OCI-LY3 (cell line): ENCODE results near the gene CASP12.

ENCODE experiments used
- EZH2phosphoT487 ChIP-seq: fragments of 200-600 bp; shearing (Covaris generic); IDR thresholded peaks from 2 replicates; pipeline ENCODE4 v1.6.1; 2018; ENCODE audit warnings: antibody characterized with exemption, mixed run types, low read depth
- TF ChIP-seq, protein P1 (sequence below): fragments of 200-600, 300-600 bp; sonication (generic); IDR thresholded peaks from 2 replicates; pipeline ENCODE4 v1.5.1; 2014; ENCODE audit warnings: antibody characterized with exemption, low read length, low read depth

DNA sequence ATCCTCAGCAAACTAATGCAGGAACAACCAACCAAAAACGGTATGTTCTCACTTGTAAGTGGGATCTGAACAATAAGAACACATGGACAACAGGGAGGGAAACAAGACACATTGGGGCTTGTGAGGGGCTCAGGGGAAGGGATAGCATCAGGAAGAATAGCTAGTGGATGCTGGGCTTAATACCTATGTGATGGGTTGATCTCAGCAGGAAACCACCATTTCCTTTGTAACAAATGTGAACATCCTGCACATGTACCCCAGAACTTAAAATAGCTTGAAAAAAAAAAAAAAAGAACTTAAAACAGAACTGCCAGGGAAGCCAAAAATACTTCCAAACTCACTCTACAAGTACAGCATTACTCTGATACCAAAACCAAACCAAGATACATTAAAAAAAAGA is 36.3 kb upstream of the CASP12 start:
- TF ChIP-seq, protein P1, sequence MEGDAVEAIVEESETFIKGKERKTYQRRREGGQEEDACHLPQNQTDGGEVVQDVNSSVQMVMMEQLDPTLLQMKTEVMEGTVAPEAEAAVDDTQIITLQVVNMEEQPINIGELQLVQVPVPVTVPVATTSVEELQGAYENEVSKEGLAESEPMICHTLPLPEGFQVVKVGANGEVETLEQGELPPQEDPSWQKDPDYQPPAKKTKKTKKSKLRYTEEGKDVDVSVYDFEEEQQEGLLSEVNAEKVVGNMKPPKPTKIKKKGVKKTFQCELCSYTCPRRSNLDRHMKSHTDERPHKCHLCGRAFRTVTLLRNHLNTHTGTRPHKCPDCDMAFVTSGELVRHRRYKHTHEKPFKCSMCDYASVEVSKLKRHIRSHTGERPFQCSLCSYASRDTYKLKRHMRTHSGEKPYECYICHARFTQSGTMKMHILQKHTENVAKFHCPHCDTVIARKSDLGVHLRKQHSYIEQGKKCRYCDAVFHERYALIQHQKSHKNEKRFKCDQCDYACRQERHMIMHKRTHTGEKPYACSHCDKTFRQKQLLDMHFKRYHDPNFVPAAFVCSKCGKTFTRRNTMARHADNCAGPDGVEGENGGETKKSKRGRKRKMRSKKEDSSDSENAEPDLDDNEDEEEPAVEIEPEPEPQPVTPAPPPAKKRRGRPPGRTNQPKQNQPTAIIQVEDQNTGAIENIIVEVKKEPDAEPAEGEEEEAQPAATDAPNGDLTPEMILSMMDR = no peak
- TF ChIP-seq EZH2phosphoT487 = no peak
